LNCAP (cell line): Measurements from ENCODE around the gene CD302.

Experiments used
- TF ChIP-seq, protein P1 (sequence below): fragments of 450-650 bp; IDR thresholded peaks from 2 replicates; pipeline ENCODE4 v1.5.1; 2017; ENCODE audit warnings: mild to moderate bottlenecking

CD302 gene

DNA sequence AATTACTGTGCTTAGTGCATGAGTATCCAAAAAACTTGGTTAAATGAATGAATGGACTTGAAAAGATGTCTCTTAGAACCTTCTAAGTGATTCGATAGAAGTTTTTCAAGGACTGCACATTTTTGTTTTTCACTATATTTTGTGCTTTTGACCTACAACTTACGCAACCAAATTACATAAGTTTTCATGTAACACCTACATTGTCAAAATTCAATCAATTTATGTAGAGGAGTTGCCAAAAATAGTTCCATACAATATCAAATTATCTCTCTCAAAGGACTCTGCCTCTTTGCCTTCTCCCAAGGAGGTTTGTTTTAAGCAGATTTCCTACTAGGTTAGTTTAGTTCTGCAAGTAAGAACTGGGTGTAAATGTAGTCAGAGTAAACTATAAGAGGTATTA, 75.4 kb downstream of the CD302 start:
- TF ChIP-seq, protein P1, sequence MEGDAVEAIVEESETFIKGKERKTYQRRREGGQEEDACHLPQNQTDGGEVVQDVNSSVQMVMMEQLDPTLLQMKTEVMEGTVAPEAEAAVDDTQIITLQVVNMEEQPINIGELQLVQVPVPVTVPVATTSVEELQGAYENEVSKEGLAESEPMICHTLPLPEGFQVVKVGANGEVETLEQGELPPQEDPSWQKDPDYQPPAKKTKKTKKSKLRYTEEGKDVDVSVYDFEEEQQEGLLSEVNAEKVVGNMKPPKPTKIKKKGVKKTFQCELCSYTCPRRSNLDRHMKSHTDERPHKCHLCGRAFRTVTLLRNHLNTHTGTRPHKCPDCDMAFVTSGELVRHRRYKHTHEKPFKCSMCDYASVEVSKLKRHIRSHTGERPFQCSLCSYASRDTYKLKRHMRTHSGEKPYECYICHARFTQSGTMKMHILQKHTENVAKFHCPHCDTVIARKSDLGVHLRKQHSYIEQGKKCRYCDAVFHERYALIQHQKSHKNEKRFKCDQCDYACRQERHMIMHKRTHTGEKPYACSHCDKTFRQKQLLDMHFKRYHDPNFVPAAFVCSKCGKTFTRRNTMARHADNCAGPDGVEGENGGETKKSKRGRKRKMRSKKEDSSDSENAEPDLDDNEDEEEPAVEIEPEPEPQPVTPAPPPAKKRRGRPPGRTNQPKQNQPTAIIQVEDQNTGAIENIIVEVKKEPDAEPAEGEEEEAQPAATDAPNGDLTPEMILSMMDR, result no peak

DNA sequence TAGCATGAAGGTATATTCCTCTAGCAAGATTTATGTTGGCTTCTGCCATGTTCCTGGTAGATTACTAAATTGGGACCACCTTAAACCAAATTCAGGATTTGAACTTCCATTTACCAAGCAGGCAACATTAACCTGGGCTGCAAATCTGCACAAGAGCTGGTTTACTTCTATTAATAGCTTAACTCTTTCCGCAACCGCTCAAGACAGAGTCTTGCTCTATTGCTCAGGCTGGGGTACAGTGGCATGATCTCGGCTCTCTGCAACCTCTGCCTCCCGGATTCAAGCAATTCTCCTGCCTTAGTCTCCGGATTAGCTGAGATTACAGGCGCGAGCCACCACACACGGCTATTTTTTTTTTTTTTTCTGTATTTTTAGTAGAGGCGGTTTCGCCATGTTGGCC, 77.3 kb downstream of the CD302 start:
- TF ChIP-seq, protein P1, result no peak
